Stimulated activated naive B cell treated with anti-CD40 and anti-IgM and Interleukin-4, amounts not matched to agents 10 μg/mL and 1 μg/mL and 100 μg/mL, for 72 hours (primary cell): ENCODE measurements around the gene MSANTD7.
"Not testable (repeated sequence)": the region's sequence is repeated elsewhere in the genome, so short reads cannot be mapped to it uniquely, and the experiment has no call there.

ENCODE experiments used
- ATAC-seq, 2 donors: fragments of 150-1000 bp; cut with Tn5 transposase; replicated peaks; 2 replicates each; pipeline ENCODE4 v1.10.0; 2021; ENCODE audit warnings: moderate library complexity in 1 of 2
- DNase-seq: peaks from one replicate; pipeline ENCODE4 v3.0.0; 2021
- H3K27ac Mint-ChIP-seq: one replicate; pipeline ENCODE4 v1.8.0; 2022; ENCODE audit warnings: mild to moderate bottlenecking, mixed read lengths
- H3K27me3 Mint-ChIP-seq, 2 donors: one replicate each; pipeline ENCODE4 v1.8.0; 2022; ENCODE audit warnings: mixed read lengths in 2 of 2
- H3K36me3 Mint-ChIP-seq, 2 donors: one replicate each; pipeline ENCODE4 v1.8.0; 2022; ENCODE audit warnings: mixed read lengths in 2 of 2, mild to moderate bottlenecking in 1 of 2
- H3K4me1 Mint-ChIP-seq, 2 donors: one replicate each; pipeline ENCODE4 v1.8.0; 2022; ENCODE audit warnings: mixed read lengths in 2 of 2, mild to moderate bottlenecking in 1 of 2
- H3K4me3 Mint-ChIP-seq, 2 donors: one replicate each; pipeline ENCODE4 v1.8.0; 2022; ENCODE audit warnings: mild to moderate bottlenecking in 2 of 2, mixed read lengths in 2 of 2, moderate library complexity in 1 of 2
- H3K9me3 Mint-ChIP-seq, 2 donors: one replicate each; pipeline ENCODE4 v1.8.0; 2022; ENCODE audit warnings: mixed read lengths in 2 of 2, mild to moderate bottlenecking in 1 of 2

MSANTD7 gene

GRCh38 chr10:14837757-14838581, at the start of gene MSANTD7, which contains the start of the genes CDNF and HSPA14:
TSS of gene MSANTD7 (plus strand) at chr10:14838306. CDS start at chr10:14842285, 3,979 bp downstream.
TSS of gene CDNF (minus strand) at chr10:14838037. CDS start at chr10:14837946, 91 bp downstream.
TSS of gene HSPA14 (plus strand) at chr10:14838306. CDS start at chr10:14838403, 97 bp downstream.
- ATAC-seq (peak; percentile 93 to 94), DNase-seq (peak; percentile 99)
- peak within 1 kb of the TSS; percentile 99 for H3K27ac Mint-ChIP-seq
- H3K4me1 Mint-ChIP-seq: peaks cover 9 to 17% of the 10 kb centered on the region in 2 donors
- H3K36me3 Mint-ChIP-seq: peaks cover 18 to 34% of the 10 kb centered on the region in 2 donors
- no peaks in the 10 kb centered on the region for H3K27me3 Mint-ChIP-seq
- H3K9me3 Mint-ChIP-seq: no peaks in the 10 kb centered on the region
- peak within 1 kb of the TSS; percentile 97 for H3K4me3 Mint-ChIP-seq

GRCh38 chr10:14798636-14799035, 39.5 kb upstream of the MSANTD7 start:
- peaks cover 22 to 34% of the 10 kb centered on the region in 2 donors for H3K4me1 Mint-ChIP-seq
- no peak overlapping the region for H3K4me3 Mint-ChIP-seq
- no peaks in the 10 kb centered on the region for H3K36me3 Mint-ChIP-seq
- no peak overlapping the region for H3K27ac Mint-ChIP-seq
- H3K9me3 Mint-ChIP-seq: no peaks in the 10 kb centered on the region
- ATAC-seq (peak in 1 of 2 donors; percentile 42), DNase-seq (no peak)
- no peaks in the 10 kb centered on the region for H3K27me3 Mint-ChIP-seq

GRCh38 chr10:14800397-14800796, 37.7 kb upstream of the MSANTD7 start:
- peak; percentile 66 to 73 for ATAC-seq
- H3K36me3 Mint-ChIP-seq: no peaks in the 10 kb centered on the region
- no peak for DNase-seq
- H3K9me3 Mint-ChIP-seq: no peaks in the 10 kb centered on the region
- H3K27ac Mint-ChIP-seq: no peak overlapping the region
- H3K4me3 Mint-ChIP-seq: no peak overlapping the region
- peaks cover 22 to 34% of the 10 kb centered on the region in 2 donors for H3K4me1 Mint-ChIP-seq
- no peaks in the 10 kb centered on the region for H3K27me3 Mint-ChIP-seq

- DNase-seq (no peak), ATAC-seq (no peak)
- Mint-ChIP-seq H3K27me3 (no peaks in the 10 kb centered on the region), H3K36me3 (no peaks in the 10 kb centered on the region), H3K4me1 (peaks cover 22 to 34% of the 10 kb centered on the region in 2 donors), H3K9me3 (no peaks in the 10 kb centered on the region), H3K27ac (no peak overlapping the region), H3K4me3 (no peak overlapping the region)
These were observed 36.4 kb upstream of the MSANTD7 start for GRCh38 chr10:14801723-14802122.

- Mint-ChIP-seq H3K4me1 (peaks cover 14 to 19% of the 10 kb centered on the region in 2 donors), H3K27ac (no peak overlapping the region), H3K4me3 (no peak overlapping the region), H3K9me3 (no peaks in the 10 kb centered on the region), H3K27me3 (no peaks in the 10 kb centered on the region), H3K36me3 (no peaks in the 10 kb centered on the region)
- no peak for ATAC-seq
- DNase-seq: no peak
These were observed 34.3 kb upstream of the MSANTD7 start for GRCh38 chr10:14803827-14804226.

GRCh38 chr10:14806318-14806717, 31.8 kb upstream of the MSANTD7 start:
- peaks cover 5 to 13% of the 10 kb centered on the region in 2 donors for H3K4me1 Mint-ChIP-seq
- H3K27me3 Mint-ChIP-seq: no peaks in the 10 kb centered on the region
- H3K36me3 Mint-ChIP-seq: no peaks in the 10 kb centered on the region
- no peak overlapping the region for H3K27ac Mint-ChIP-seq
- no peaks in the 10 kb centered on the region for H3K9me3 Mint-ChIP-seq
- no peak for ATAC-seq
- no peak for DNase-seq
- no peak overlapping the region for H3K4me3 Mint-ChIP-seq

GRCh38 chr10:14810969-14811953, 26.8 kb upstream of the MSANTD7 start:
- no peak for DNase-seq
- peak in 1 of 2 donors; percentile 45 for ATAC-seq
- Mint-ChIP-seq H3K4me3 (no peak overlapping the region), H3K36me3 (no peaks in the 10 kb centered on the region), H3K4me1 (peaks cover 6 to 24% of the 10 kb centered on the region in 2 donors), H3K9me3 (peaks cover 0 to 3% of the 10 kb centered on the region in 2 donors), H3K27ac (no peak overlapping the region), H3K27me3 (no peaks in the 10 kb centered on the region)

GRCh38 chr10:14812271-14812670, 25.8 kb upstream of the MSANTD7 start:
- H3K27me3 Mint-ChIP-seq: no peaks in the 10 kb centered on the region
- no peaks in the 10 kb centered on the region for H3K36me3 Mint-ChIP-seq
- peaks cover 0 to 3% of the 10 kb centered on the region in 2 donors for H3K9me3 Mint-ChIP-seq
- no peak overlapping the region for H3K27ac Mint-ChIP-seq
- ATAC-seq: no peak
- no peak overlapping the region for H3K4me3 Mint-ChIP-seq
- H3K4me1 Mint-ChIP-seq: peaks cover 6 to 24% of the 10 kb centered on the region in 2 donors
- DNase-seq: no peak

GRCh38 chr10:14815681-14816080, 22.4 kb upstream of the MSANTD7 start:
- DNase-seq (no peak), ATAC-seq (no peak)
- no peaks in the 10 kb centered on the region for H3K27me3 Mint-ChIP-seq
- no peaks in the 10 kb centered on the region for H3K36me3 Mint-ChIP-seq
- H3K4me1 Mint-ChIP-seq: peaks cover 5 to 18% of the 10 kb centered on the region in 2 donors
- no peak overlapping the region for H3K4me3 Mint-ChIP-seq
- no peak overlapping the region for H3K27ac Mint-ChIP-seq
- H3K9me3 Mint-ChIP-seq: peaks cover 0 to 3% of the 10 kb centered on the region in 2 donors

- not testable (repeated sequence) for ATAC-seq, H3K27ac Mint-ChIP-seq, H3K9me3 Mint-ChIP-seq, DNase-seq, H3K27me3 Mint-ChIP-seq, H3K4me3 Mint-ChIP-seq, H3K36me3 Mint-ChIP-seq
- H3K4me1 Mint-ChIP-seq: peaks cover 4 to 13% of the 10 kb centered on the region in 2 donors
These were observed 21.4 kb upstream of the MSANTD7 start for GRCh38 chr10:14816717-14817116.

- Mint-ChIP-seq H3K27me3 (no peaks in the 10 kb centered on the region), H3K9me3 (no peaks in the 10 kb centered on the region), H3K36me3 (no peaks in the 10 kb centered on the region)
These were observed 17.9 kb upstream of the MSANTD7 start for GRCh38 chr10:14820010-14820774.

GRCh38 chr10:14820775-14821154, 17.3 kb upstream of the MSANTD7 start:
- H3K9me3 Mint-ChIP-seq: no peaks in the 10 kb centered on the region
- no peak overlapping the region for H3K4me3 Mint-ChIP-seq
- H3K27me3 Mint-ChIP-seq: no peaks in the 10 kb centered on the region
- peak overlapping the region; percentile 34 for H3K27ac Mint-ChIP-seq
- peaks cover 10 to 17% of the 10 kb centered on the region in 2 donors for H3K4me1 Mint-ChIP-seq
- no peaks in the 10 kb centered on the region for H3K36me3 Mint-ChIP-seq
- no peak for ATAC-seq
- no peak for DNase-seq

More at GRCh38 chr10:14820010-14820774, 17.9 kb upstream of the MSANTD7 start:
- peak overlapping the region; percentile 34 for H3K27ac Mint-ChIP-seq
- H3K4me3 Mint-ChIP-seq: no peak overlapping the region
- ATAC-seq: no peak
- no peak for DNase-seq
- peaks cover 7 to 14% of the 10 kb centered on the region in 2 donors for H3K4me1 Mint-ChIP-seq

GRCh38 chr10:14821635-14822375, 16.3 kb upstream of the MSANTD7 start:
- Mint-ChIP-seq H3K4me1 (peaks cover 16 to 25% of the 10 kb centered on the region in 2 donors), H3K9me3 (no peaks in the 10 kb centered on the region), H3K36me3 (no peaks in the 10 kb centered on the region), H3K27me3 (no peaks in the 10 kb centered on the region), H3K27ac (no peak overlapping the region), H3K4me3 (no peak overlapping the region)
- ATAC-seq (no peak), DNase-seq (no peak)
